ENCODE results near the gene GRM2. TPM values are rescaled to one million over a fixed set of nuclear protein-coding genes. Genes with fewer than 3 reads are reported as not detected.

The GRM2 gene
- total RNA-seq, 1 experiment from 2014 or later = 1.9 TPM

- H3K27ac ChIP-seq (ENCODE audit: insufficient read length, low read depth, low read length) = no peak overlapping the region
- Mint-ChIP-seq H3K27ac (0 out of 7 replicates have a peak overlapping the region, but pooled peaks of 1 of the 3 experiments have one; percentile 53), H3K9me3 (peaks cover 3% of the 10 kb centered on the region in 2 experiments; a peak in 3 of 5 replicates), H3K4me1 (no peaks in the 10 kb centered on the region), H3K36me3 (ENCODE audit: insufficient read depth in 1 of 3, low read depth in 3 of 3) (peaks cover 36 to 77% (median 61%) of the 10 kb centered on the region in 3 experiments), H3K27me3 (ENCODE audit: low read depth) (no peaks in the 10 kb centered on the region), H3K4me3 (no peak overlapping the region)
- no peak overlapping the region for H3T11ph ChIP-seq (ENCODE audit: low read length)
- no peak overlapping the region for H2BK20ac ChIP-seq (ENCODE audit: low read depth, low read length, poor library complexity, severe bottlenecking)
- H4K8ac ChIP-seq (replicated peaks; ENCODE audit: insufficient read length, low read depth, low read length) = no peak overlapping the region
- H3K14ac ChIP-seq (ENCODE audit: insufficient read depth, low read length) = no peak overlapping the region
- no peak overlapping the region for H3K9ac ChIP-seq (ENCODE audit: extremely low read depth, insufficient read length, low read length)
- H4K5ac ChIP-seq (ENCODE audit: insufficient read length, low read depth, low read length) = no peak overlapping the region
- H3K79me2 ChIP-seq (ENCODE audit: insufficient read depth, low read length) = no peaks in the 10 kb centered on the region
- H3K4me2 ChIP-seq (ENCODE audit: insufficient read depth, insufficient read length, low read length) = no peak overlapping the region
- no peaks in the 10 kb centered on the region for H3K27me3 ChIP-seq (ENCODE audit: insufficient read depth, low read length)
- WGBS (ENCODE audit: extremely low coverage, insufficient read length, low lambda C conversion rate) = no CpG with 5 or more reads among the region's 3 CpGs
- no peaks in the 10 kb centered on the region for H4K20me1 ChIP-seq (ENCODE audit: control insufficient read depth, insufficient read depth, insufficient read length)
- no peaks in the 10 kb centered on the region for H3K79me1 ChIP-seq (ENCODE audit: insufficient read depth, low read depth, low read length, poor library complexity, severe bottlenecking)
- no peak overlapping the region for H3K56ac ChIP-seq (ENCODE audit: insufficient read length, low read depth, low read length)
- H2BK12ac ChIP-seq (ENCODE audit: insufficient read length, low read depth, low read length) = no peak overlapping the region
- H2BK15ac ChIP-seq (ENCODE audit: low read depth, low read length) = no peak overlapping the region
- no peak overlapping the region for H3K18ac ChIP-seq (ENCODE audit: insufficient read length, low read depth, low read length)
- H3K23me2 ChIP-seq (ENCODE audit: insufficient read length, low read depth, low read length, poor library complexity, severe bottlenecking) = no peaks in the 10 kb centered on the region
- H3K23ac ChIP-seq (ENCODE audit: insufficient read length, low read depth, low read length) = no peak overlapping the region
- no peak overlapping the region for H4K91ac ChIP-seq (ENCODE audit: insufficient read length, low read depth, low read length)
- no peaks in the 10 kb centered on the region for H3K4me1 ChIP-seq (ENCODE audit: insufficient read depth, low read length)
- no peak overlapping the region for H3K4ac ChIP-seq (ENCODE audit: low read depth, low read length)
- H2BK5ac ChIP-seq (ENCODE audit: insufficient read length, low read length) = no peak overlapping the region
- no peak overlapping the region for H2BK120ac ChIP-seq (ENCODE audit: low read depth, low read length, poor library complexity, severe bottlenecking)
- no peak overlapping the region for H2AK5ac ChIP-seq (ENCODE audit: insufficient read length, low read length)
- DNase-seq = no peak
- H2AFZ ChIP-seq (ENCODE audit: low read length) = no peak overlapping the region
- H3K9me3 ChIP-seq (ENCODE audit: control insufficient read depth, low read depth, low read length) = no peaks in the 10 kb centered on the region
- no peak for TF ChIP-seq CTCF (conservative IDR thresholded peaks at IDR 0.05)
Observed at GRCh38 chr3:51657234-51657633, 49.6 kb upstream of the GRM2 start.
